ENCODE data around the gene PCNX1.

PCNX1 gene

DNA sequence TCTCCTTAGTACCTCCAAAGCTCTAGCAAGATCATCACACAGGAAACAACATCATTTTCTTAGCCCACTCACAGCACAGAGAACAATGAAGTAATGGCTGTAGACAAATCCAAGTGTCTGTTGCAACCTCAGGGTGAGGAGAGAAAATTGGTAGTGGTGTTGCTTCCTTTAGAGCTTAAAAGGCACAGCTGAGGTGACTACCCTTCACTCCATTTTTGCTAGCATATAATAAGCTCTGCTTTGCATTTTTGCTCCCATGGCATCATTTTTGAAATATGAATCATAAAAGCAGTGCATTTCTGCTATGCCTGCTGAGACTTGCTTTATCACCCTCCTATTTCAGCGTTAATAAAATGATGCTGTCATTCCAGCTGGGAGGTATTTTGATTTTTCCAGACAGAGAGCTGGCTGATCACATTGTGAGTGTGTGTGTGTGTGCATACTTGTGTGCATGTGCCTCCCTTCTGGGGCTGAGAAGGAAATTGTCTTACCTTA lies 18.5 kb upstream of the PCNX1 start:
- no peak for DNase-seq (ENCODE audit: low spot score)

- no peak for DNase-seq (ENCODE audit: low spot score)
Measured at GRCh38 chr14:70889555-70889954, 17.7 kb upstream of the PCNX1 start.

GRCh38 chr14:70890826-70891659 lies 16.2 kb upstream of the PCNX1 start:
- DNase-seq (ENCODE audit: low spot score): no peak

DNA sequence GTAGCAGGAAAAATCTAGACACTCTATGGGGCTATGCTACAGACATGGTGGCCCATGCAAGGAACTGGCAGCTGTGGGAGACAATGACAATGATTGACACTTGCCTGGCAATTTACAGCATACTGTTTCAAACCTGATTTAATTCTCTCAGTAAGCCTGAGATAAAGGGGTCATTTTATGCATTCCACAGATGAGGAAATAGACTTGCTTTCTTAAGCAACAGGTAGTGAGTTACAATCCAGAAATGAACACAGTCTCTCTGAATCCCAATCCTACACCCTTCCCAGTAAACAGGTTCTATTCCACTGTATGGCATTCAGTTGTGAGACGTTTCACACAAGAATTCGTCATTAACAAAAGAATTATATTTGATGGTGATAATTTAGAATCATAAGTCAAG lies 15.5 kb upstream of the PCNX1 start:
- no peak for DNase-seq (ENCODE audit: low spot score)

- DNase-seq (ENCODE audit: low spot score): no peak
Measured at GRCh38 chr14:70893062-70893845, 14.0 kb upstream of the PCNX1 start.

DNA sequence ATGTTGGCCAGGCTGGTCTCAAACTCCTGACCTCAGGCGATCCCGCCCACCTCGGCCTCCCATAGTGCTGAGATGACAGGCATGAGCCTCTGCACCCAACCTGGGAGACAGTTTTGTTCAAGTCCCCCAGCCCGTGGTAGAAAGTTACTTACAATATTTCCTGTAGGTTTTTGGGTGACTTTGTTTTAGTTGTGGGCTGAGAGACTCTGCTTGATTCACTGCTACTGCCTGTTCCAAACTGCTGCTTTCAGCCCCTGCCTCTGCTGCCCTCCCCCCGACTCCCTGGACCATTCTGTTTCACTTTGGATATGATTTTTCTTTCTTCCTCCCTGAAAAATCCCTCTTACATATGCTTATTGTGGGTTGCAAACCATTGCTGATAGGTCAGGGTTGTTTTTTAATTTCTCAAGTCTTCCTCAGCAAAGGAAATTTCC lies 13.4 kb upstream of the PCNX1 start:
- no peak for DNase-seq (ENCODE audit: low spot score)

- no peak for DNase-seq (ENCODE audit: low spot score)
Measured at GRCh38 chr14:70894868-70895267, 12.4 kb upstream of the PCNX1 start.

- no peak for DNase-seq (ENCODE audit: low spot score)
Measured at GRCh38 chr14:70896317-70896716, 10.9 kb upstream of the PCNX1 start.

GRCh38 chr14:70896981-70897380 lies 10.3 kb upstream of the PCNX1 start:
- DNase-seq (ENCODE audit: low spot score): no peak

DNA sequence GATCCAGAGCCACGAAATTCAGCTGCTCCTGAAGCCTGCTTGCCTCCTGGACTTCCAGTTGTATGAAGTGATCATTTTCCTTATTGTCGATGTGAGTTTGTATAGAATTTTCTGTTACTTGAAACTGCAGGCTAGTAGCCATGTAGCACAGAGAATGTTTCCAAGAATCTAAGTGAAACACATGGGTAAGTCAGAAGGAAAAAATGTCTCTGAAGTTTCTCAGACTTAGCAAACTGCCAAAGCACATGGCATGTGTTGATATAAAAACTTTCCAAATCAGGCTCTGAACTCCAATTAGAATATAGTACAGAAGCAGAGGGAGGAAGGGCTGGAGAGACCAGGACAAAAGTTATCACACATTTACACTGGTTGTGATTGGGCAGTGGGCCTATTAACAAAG lies 9.8 kb upstream of the PCNX1 start:
- no peak for DNase-seq (ENCODE audit: low spot score)

DNA sequence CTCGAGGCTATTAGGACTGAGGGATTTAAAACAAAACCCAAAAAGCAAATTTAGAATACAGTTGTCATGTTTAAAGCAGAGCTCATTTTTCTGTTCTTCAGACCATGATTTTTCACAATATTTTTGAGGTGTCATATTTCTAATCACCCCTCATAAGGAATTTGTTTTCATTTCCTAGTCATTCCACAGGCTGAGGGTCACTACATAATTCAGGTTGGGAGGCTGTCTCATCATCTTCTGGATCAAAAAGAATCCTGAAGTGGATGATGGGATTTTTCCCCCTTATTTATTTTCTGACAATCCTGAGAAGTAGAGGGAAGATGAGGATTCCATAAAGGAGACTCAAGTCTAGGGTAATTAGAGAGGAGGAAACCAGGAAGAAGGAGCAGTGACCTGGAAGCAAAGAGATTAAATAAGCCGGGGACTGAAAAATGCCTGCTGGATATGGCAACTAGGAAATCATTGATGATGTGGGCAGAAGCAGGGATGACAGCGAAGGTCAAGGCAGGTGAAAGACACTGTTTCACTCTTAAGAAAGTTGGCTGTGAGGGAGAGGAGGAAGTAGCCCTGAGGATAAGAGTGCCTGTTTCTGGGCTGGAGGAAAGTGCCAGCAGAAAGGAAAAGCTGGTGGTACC lies 9.0 kb upstream of the PCNX1 start:
- DNase-seq (ENCODE audit: low spot score): no peak

- no peak for DNase-seq (ENCODE audit: low spot score)
Measured at GRCh38 chr14:70901269-70901668, 6.0 kb upstream of the PCNX1 start.

DNA sequence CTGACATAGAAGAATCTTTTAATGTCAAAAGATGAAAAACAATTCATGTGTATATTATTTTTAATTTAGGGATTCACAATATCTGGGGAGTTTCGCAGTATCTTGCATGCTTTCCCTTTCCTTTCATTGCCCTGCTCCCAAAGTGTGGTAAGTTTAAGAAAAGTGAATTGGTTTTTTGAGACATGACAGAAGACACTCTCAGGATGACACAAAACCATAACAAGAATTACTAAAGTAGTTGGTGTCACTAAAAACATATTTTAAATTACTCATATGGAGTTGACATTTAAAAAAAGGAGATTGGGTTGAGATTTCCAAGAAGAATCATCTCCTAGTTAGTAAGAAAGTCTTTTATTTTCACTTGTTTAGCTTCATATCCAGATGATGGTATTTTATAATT lies 5.1 kb upstream of the PCNX1 start:
- DNase-seq (ENCODE audit: low spot score): no peak

- no peak for DNase-seq (ENCODE audit: low spot score)
Measured at GRCh38 chr14:70904373-70904772, 2.9 kb upstream of the PCNX1 start.

DNA sequence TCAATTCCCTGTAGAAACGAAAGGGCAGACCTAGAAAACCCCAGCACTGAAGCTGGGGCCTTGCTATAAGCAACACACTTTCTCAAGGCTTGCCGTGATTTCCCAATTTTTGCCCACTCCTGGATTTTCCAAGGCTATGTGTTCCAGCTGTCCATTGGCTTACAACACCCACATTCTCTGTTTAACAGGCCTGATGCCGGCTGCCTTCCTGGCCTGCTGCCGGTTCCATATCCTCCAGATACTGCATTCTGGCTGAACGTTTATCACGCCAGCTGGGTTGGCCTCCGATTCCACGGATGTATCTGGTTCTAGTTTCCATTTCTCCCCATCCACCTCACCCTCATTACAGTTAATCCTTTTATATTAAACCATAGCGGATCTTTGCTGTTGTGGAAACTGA lies 2.0 kb upstream of the PCNX1 start:
- DNase-seq (ENCODE audit: low spot score): peak; percentile 77

DNA sequence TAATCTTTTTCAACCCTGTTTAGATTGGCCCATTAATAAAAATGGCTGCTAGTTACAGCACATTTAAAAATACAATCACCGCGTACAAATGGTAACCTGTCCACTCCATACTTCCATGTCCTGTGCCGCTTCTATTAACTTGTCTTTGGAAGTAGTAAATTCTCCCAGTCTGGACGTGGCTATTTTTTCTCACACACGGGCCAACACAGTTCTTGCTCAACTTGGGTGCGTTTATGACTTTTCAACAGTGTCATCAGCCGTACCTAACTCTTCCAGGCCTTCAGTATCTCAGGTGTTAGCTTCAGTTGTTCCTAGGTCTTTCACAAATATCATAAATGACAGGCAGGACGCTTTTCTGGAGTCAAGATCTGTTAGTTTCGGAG lies 475 bp upstream of the PCNX1 start:
- peak; percentile 66 for DNase-seq (ENCODE audit: low spot score)

GRCh38 chr14:70907996-70908934 lies 1.0 kb downstream of the PCNX1 start:
- peak; percentile 72 for DNase-seq (ENCODE audit: low spot score)

DNA sequence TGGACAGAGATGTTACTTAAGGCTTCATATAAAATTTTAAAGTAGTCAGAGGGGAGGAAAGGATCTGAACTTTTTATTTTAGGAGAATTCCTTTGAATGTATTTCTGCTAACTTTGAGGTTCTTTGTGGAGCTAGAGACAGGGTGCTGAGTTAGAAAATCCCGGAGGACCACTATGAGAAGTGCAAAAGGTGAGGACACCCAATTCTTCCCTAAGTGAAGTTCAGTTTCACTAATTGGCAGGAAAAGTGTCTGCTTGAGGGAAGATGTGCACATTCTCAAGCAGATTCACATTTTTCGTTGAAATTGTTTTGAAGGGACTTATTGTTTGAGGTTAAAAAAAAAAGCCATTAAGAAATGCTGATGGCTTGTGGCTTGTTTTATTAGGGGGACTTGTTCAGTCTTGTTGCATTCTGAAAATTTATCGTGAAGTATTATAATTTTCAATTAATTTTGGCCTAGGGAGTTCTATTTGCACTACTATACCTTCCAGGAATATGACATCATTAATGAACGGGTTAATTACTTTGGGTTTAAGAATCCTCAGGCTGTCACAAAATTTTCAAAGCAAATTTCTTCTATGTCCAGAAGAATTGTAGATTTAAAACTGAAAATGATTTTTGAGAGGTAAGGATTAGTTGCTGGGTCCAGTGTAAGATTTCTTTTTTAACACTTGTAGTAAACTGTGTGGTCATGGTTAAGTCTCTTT lies 1.8 kb downstream of the PCNX1 start:
- no peak for DNase-seq (ENCODE audit: low spot score)

GRCh38 chr14:70909733-70910614 lies 2.7 kb downstream of the PCNX1 start:
- DNase-seq (ENCODE audit: low spot score): no peak

DNA sequence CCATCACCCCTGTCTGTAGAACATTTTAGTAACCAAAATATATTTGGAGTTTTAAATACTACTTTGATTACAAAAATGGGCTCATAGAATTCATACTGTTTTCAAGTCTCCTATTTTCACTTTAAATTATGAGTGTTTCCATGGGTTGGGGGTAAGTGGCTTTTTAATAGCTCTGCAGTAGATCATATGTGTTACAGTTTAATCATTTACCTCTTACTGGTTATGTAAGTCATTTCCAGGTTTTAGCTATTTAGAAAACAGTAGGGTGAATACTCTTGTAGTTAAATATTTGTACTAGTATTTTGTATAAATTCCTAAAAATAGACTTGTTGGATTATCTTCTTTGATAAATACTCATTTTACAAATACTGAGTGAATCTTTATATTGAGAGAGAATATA lies 8.2 kb downstream of the PCNX1 start:
- DNase-seq (ENCODE audit: low spot score): no peak
